HCT116 (cell line): ENCODE measurements around the gene CHST8. TPM values are rescaled to one million over a fixed set of nuclear protein-coding genes. Genes with fewer than 3 reads are reported as not detected.

ENCODE experiments used
- ATAC-seq: fragments of 200-7000 bp; cut with Tn5 transposase; 2 replicates; pipeline ENCODE4 v1.9.1; 2020; ENCODE audit warnings: mild to moderate bottlenecking, moderate library complexity
- BruUV-seq: library from RNA; stranded (reverse); fragments of 400-500 nt; replicated peaks from 2 replicates; lab custom pipeline; 2021; lab: Mats Ljungman, UMichigan
- CTCF ChIA-PET: fragments of 300-600 bp; sonication (Branson Sonifier 250); formaldehyde crosslinking; loops from one replicate; lab custom pipeline; 2021; ENCODE audit warnings: antibody characterized with exemption; lab: Charles Lee
- POLR2A ChIA-PET: fragments of 300-600, 350-600 bp; sonication (Branson Sonifier 250); formaldehyde crosslinking; loops from one replicate; lab custom pipeline; 2021; ENCODE audit warnings: antibody characterized with exemption; lab: Charles Lee
- RAD21 ChIA-PET, 2 experiments: fragments of 300-600 bp; sonication (Branson Sonifier 250); formaldehyde crosslinking; loops; one replicate each; lab custom pipeline; 2023; ENCODE audit warnings: low total read pairs in 2 of 2; ENCODE audit not compliant: uncharacterized antibody in 2 of 2, unreplicated experiment in 2 of 2, low non-redundant PET in 1 of 2; lab: Charles Lee
- DNase-seq: peaks from one replicate; pipeline ENCODE4 v3.0.0-alpha.2; 2010; ENCODE audit warnings: low read depth, low spot score
- H2AFZ ChIP-seq: fragments of 200-600 bp; shearing (Covaris generic), sonication (generic); 2 replicates; pipeline ENCODE4 v1.6.1; 2017; ENCODE audit warnings: low read depth, mixed run types, mixed read lengths, antibody characterized with exemption, low read length; ENCODE audit not compliant: poor library complexity, severe bottlenecking
- H3K27ac ChIP-seq: 2 replicates; pipeline ENCODE4 v1.5.1; 2012; ENCODE audit warnings: low read depth, low read length
- H3K27me3 ChIP-seq: fragments of 200-600 bp; sonication (generic); 2 replicates; pipeline ENCODE4 v1.6.1; 2016; ENCODE audit warnings: mixed run types, low read length, mixed read lengths; ENCODE audit not compliant: insufficient read depth
- H3K36me3 ChIP-seq, 2 experiments: fragments of 200-500 bp in 1 of 2; fragments of 200-600 bp in 1 of 2; sonication (Bioruptor generic) in 1 of 2; sonication (generic) in 1 of 2; 2 replicates each; pipeline versions ENCODE4 v1.5.1 to v1.6.1; 2014 to 2016; ENCODE audit warnings: low read length in 2 of 2, inconsistent platforms in 1 of 2, mixed read lengths in 1 of 2, mixed run types in 1 of 2; ENCODE audit not compliant: insufficient read depth in 2 of 2, control insufficient read depth in 1 of 2
- H3K4me1 ChIP-seq, 2 experiments: fragments of 200-600 bp in 1 of 2; sonication (generic) in 1 of 2; 2 replicates each; pipeline versions ENCODE4 v1.5.1 to v1.6.1; 2012 to 2017; ENCODE audit warnings: low read length in 2 of 2, inconsistent platforms in 1 of 2, mild to moderate bottlenecking in 1 of 2, mixed read lengths in 1 of 2, mixed run types in 1 of 2, moderate library complexity in 1 of 2; ENCODE audit not compliant: insufficient read depth in 2 of 2, control insufficient read depth in 1 of 2
- H3K4me2 ChIP-seq: fragments of 200-600 bp; sonication (generic); 2 replicates; pipeline ENCODE4 v1.6.1; 2017; ENCODE audit warnings: mixed run types, low read length, mixed read lengths
- H3K4me3 ChIP-seq, 2 experiments: fragments of 200-600 bp in 1 of 2; sonication (generic) in 1 of 2; replicated peaks in 1 of 2; 2 replicates each; pipeline ENCODE4 v1.5.1; 2011 to 2016; ENCODE audit warnings: low read length in 2 of 2, control low read depth in 1 of 2, low read depth in 1 of 2, mild to moderate bottlenecking in 1 of 2, mixed read lengths in 1 of 2, mixed run types in 1 of 2
- H3K79me2 ChIP-seq: fragments of 200-600 bp; sonication (generic); 2 replicates; pipeline ENCODE4 v1.6.1; 2017; ENCODE audit warnings: mild to moderate bottlenecking, mixed run types, low read length, moderate library complexity, mixed read lengths; ENCODE audit not compliant: insufficient read depth
- H3K9ac ChIP-seq: fragments of 200-600 bp; sonication (generic); 2 replicates; pipeline ENCODE4 v1.6.1; 2016; ENCODE audit warnings: low read length, mixed read lengths
- H3K9me2 ChIP-seq: fragments of 200-600 bp; sonication (generic), shearing (Covaris generic); 2 replicates; pipeline ENCODE4 v1.6.1; 2017; ENCODE audit warnings: mixed run types, mild to moderate bottlenecking, moderate library complexity; ENCODE audit not compliant: insufficient read depth
- H3K9me3 ChIP-seq, 2 experiments: fragments of 200-500 bp in 1 of 2; fragments of 200-600 bp in 1 of 2; sonication (Bioruptor generic) in 1 of 2; sonication (generic) in 1 of 2; 2 replicates each; pipeline ENCODE4 v1.6.1; 2014 to 2017; ENCODE audit warnings: low read length in 2 of 2, mixed read lengths in 2 of 2, inconsistent platforms in 1 of 2, low read depth in 1 of 2, mild to moderate bottlenecking in 1 of 2, mixed run types in 1 of 2, moderate library complexity in 1 of 2; ENCODE audit not compliant: control insufficient read depth in 1 of 2, insufficient read depth in 1 of 2
- H4K20me1 ChIP-seq: fragments of 200-600 bp; sonication (generic), shearing (Covaris generic); 2 replicates; pipeline ENCODE4 v1.6.1; 2017; ENCODE audit warnings: mixed run types, mild to moderate bottlenecking, moderate library complexity; ENCODE audit not compliant: insufficient read depth
- EZH2phosphoT487 ChIP-seq: fragments of 200-600 bp; IDR thresholded peaks from 2 replicates; pipeline ENCODE4 v1.6.1; 2018; ENCODE audit warnings: antibody characterized with exemption, borderline replicate concordance
- FOSL1 ChIP-seq: IDR thresholded peaks from 2 replicates; pipeline ENCODE4 v1.6.1; 2012; ENCODE audit warnings: low read depth
- JUND ChIP-seq: IDR thresholded peaks from 2 replicates; pipeline ENCODE4 v1.6.1; 2012
- RAD21 ChIP-seq: IDR thresholded peaks from 2 replicates; pipeline ENCODE4 v1.6.1; 2012; ENCODE audit warnings: low read depth, mild to moderate bottlenecking
- REST ChIP-seq: IDR thresholded peaks from 2 replicates; pipeline ENCODE4 v1.6.1; 2012; ENCODE audit warnings: low read depth
- ZNF274 ChIP-seq: fragments of 200-500 bp; sonication (Bioruptor generic); IDR thresholded peaks from 2 replicates; pipeline ENCODE4 v1.6.1; 2014; ENCODE audit warnings: mild to moderate bottlenecking, low read depth, low read length, inconsistent platforms
- intact Hi-C: fragments of 100-400 bp; cut with micrococcal nuclease; formaldehyde crosslinking; loops from 2 replicates; pipeline ENCODE4 v1.10.0; 2022
- total RNA-seq: library from RNA; stranded (reverse); gene quantifications from one replicate; pipeline ENCODE4 v1.2.1, GENCODE V29; 2021; ENCODE audit not compliant: unreplicated experiment
- TF ChIP-seq, protein P1 (sequence below): IDR thresholded peaks from 2 replicates; pipeline ENCODE4 v1.6.1; 2012

CHST8 gene
- total RNA-seq, 1 experiment from 2014 or later = not detected

GRCh38 chr19:33730858-33731607, 109.3 kb downstream of the CHST8 start:
- ATAC-seq (no peak), DNase-seq (no peak)
- Histone ChIP-seq H3K4me1 (no peaks in the 10 kb centered on the region), H3K27me3 (peaks cover 34% of the 10 kb centered on the region), H3K4me2 (no peak overlapping the region), H3K4me3 (no peak overlapping the region), H4K20me1 (no peaks in the 10 kb centered on the region), H3K9me3 (no peaks in the 10 kb centered on the region), H3K9ac (no peak overlapping the region), H3K36me3 (no peaks in the 10 kb centered on the region), H3K9me2 (no peaks in the 10 kb centered on the region), H3K79me2 (no peaks in the 10 kb centered on the region), H3K27ac (no peak overlapping the region), H2AFZ (no peak overlapping the region)
- no TSS peak for BruUV-seq
- CTCF ChIA-PET = no interaction called here
- intact Hi-C loops = no loop called here
- TF ChIP-seq, protein P1, sequence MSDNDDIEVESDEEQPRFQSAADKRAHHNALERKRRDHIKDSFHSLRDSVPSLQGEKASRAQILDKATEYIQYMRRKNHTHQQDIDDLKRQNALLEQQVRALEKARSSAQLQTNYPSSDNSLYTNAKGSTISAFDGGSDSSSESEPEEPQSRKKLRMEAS = no peak
- TF ChIP-seq ZNF274 (no peak), JUND (no peak), REST (no peak), FOSL1 (no peak), EZH2phosphoT487 (no peak), RAD21 (no peak)
- POLR2A ChIA-PET = no interaction called here
- RAD21 ChIA-PET = no interaction called here
